Left colon (tissue), 2 donors: ENCODE data around the gene MRPL58. TPM values are rescaled to one million over a fixed set of nuclear protein-coding genes. Genes with fewer than 3 reads are reported as not detected.
"Not testable (repeated sequence)": the region's sequence is repeated elsewhere in the genome, so short reads cannot be mapped to it uniquely, and the experiment has no call there.

Experiments used
- ATAC-seq: fragments of 200-7000 bp; cut with Tn5 transposase; one replicate; pipeline ENCODE4 v1.9.1; 2020; ENCODE audit warnings: mild to moderate bottlenecking, moderate library complexity
- DNase-seq, 2 donors: peaks; one replicate each; pipeline ENCODE4 v3.0.0-alpha.2; 2020
- intact Hi-C, 2 donors: fragments of 100-400 bp; cut with DNase I in 1 of 2; cut with micrococcal nuclease in 1 of 2; formaldehyde crosslinking; loops; one replicate each; pipeline versions ENCODE4 v1.11.2 to v1.14.0; 2022; cut with DNase I, micrococcal nuclease
- total RNA-seq, 2 donors: library from RNA; stranded (reverse); fragmentation: NEBNext Ultra II Directional; extraction: Animal tissue kit (Norgen Biotek cat#: 25700); gene quantifications; one replicate each; pipeline ENCODE4 v1.2.1, GENCODE V29; 2021
- donor health status: DM: no; HTN: no; CAD: no.
- donor health status: DM: yes; HTN: yes; CAD: no.

MRPL58 gene
- total RNA-seq, 2 donors from 2014 or later, result 23.6 to 30.4 TPM

DNA sequence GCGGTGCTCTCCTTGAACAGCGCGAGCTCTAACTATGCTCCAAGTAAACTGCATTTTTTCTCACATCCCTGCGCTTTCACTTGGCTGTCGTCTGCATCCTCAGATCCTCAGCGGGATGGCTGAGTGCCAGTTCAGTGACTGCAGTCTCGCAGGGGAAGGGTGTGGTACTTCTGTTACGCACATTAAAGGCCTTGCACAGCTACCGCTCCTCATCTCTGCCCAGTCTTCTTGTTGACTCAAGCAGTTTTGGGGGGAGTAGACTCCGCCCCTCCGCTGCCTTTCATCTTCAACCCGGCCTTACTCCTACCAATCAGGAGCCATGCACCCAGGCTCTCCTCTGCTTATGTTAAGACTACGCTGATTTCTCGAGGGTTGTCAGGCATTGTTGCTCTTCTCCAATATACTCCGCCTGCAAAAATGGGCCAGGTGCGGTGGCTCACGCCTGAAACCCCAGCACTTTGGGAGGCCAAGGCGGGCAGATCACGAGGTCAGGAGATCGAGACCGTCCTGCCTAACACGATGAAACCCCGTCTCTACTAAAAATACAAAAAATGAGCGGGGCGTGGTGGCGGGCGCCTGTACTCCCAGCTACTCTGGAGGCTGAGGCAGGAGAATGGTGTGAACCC, 24.3 kb downstream of the MRPL58 start:
- DNase-seq (peak; percentile 90 to 91), ATAC-seq (peak; percentile 61)
- intact Hi-C loops, result loop anchor here in 1 of 2 donors (10.0 kb wide), 1 partner anchor 52 kb away; the partner anchor contains the start of gene CDR2L

DNA sequence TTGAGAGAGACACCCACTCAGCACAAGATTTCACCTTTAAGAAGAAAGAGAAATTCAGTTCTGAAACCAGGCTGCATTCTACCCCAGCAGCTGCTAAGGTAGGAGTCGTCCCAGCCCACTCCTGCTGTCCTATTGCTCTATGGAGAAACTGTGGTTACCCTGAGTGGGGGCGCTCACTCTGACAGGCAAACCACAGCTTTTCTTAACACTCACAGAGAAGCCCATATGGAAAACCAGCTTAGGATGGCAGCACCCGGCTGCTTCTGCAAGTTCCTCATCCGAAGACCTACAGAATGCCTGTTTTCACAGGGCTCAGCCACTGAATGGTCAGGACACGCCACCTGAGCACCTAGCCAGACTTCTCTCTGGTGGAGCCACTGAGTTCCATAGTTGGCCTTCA, 26.8 kb downstream of the MRPL58 start:
- DNase-seq (no peak), ATAC-seq (no peak)
- intact Hi-C loops, result loop anchor here in 1 of 2 donors (10.0 kb wide), 1 partner anchor 54 kb away; the partner anchor contains the start of gene CDR2L

DNA sequence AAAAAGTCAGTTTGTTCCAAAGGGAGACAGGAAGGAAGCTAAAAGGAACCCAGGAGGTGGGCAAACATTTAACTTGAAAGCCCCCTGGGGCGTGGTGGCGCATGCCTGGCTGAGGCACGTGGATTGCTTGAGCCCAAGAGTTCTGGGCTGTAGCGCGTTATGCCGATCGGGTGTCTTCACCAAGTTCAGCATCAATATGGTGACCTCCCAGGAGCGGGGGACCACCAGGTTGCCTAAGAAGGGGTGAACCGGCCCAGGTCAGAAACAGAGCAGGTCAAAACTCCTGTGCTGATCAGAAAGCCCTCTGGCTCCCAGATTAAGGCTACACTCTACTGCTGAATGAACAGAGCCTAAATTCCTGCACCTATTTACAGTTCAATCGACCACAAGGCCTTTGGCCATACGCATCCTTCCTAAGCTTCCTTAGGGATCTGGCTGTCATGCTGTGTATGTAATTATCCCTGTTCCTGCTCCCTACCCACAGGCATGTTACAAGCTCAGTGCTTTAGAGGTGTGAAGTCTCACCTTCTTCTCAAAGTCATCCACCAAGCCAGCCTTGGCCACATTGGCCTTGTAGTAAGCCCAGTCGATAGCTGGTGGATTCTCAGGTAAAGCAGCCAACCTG, 29.3 kb downstream of the MRPL58 start:
- intact Hi-C loops, result no loop called here
- ATAC-seq, result no peak
- DNase-seq, result no peak

DNA sequence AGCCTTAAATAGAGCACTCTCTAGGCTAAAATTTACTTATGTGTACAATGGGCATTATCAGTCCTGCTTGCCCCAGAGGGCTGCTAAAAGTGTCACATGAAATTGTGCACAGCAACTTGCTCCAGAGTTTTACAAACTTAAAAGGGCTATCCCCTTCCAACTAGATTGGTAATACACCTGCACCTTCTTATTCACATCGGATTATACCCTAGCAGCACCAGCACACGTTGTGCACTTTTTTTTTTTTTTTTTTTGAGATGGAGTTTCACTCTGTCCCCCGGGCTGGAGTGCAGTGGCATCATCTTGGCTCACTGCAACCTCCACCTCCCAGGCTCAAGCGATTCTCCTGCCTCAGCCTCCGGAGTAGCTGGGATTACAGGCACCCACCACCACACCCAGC, 31.3 kb downstream of the MRPL58 start:
- intact Hi-C loops, result not testable (repeated sequence)

DNA sequence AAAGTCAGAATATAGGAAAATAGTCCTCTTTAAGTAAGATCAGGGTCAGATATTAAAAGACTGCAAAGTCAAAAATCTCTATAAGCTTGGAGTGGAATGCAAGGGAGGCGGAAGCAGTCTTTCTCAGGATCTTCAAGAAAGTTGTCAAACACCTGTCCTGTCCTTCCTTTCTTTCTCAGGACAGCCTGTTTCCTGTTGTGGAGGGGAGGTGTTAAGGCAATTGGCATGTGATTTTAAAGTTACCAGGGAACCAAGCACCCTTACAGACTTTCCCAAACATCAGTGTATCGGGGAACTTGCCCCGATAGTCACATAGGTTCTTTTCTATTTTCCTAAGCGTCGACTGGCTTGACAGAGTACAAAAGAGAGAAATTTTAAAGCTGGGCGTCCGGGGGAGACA, 32.2 kb downstream of the MRPL58 start:
- DNase-seq (no peak), ATAC-seq (no peak)
- intact Hi-C loops, result no loop called here

More for the DNA sequence above, 31.3 kb downstream of the MRPL58 start:
- DNase-seq, ATAC-seq: not testable (repeated sequence)

DNA sequence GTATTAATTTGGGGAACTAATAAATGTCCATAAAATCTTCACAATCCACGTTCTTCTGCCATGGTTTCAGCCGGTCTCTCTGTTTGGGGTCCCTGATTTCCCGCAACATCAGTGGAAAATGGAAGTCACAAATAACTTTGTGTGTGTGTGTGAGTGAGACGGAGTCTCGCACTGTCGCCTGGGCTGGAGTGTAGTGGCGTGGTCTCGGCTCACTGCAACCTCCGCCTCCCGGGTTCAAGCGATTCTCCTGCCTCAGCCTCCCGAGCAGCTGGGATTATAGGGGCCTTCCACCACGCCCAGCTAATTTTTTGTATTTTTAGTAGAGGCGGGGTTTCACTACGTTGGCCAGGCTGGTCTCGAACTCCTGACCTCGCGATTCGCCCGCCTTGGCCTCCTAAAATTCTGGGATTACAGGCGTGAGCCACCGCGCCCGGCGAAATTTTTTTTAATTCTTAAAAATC, 33.5 kb downstream of the MRPL58 start:
- ATAC-seq, DNase-seq, intact Hi-C loops: not testable (repeated sequence)

DNA sequence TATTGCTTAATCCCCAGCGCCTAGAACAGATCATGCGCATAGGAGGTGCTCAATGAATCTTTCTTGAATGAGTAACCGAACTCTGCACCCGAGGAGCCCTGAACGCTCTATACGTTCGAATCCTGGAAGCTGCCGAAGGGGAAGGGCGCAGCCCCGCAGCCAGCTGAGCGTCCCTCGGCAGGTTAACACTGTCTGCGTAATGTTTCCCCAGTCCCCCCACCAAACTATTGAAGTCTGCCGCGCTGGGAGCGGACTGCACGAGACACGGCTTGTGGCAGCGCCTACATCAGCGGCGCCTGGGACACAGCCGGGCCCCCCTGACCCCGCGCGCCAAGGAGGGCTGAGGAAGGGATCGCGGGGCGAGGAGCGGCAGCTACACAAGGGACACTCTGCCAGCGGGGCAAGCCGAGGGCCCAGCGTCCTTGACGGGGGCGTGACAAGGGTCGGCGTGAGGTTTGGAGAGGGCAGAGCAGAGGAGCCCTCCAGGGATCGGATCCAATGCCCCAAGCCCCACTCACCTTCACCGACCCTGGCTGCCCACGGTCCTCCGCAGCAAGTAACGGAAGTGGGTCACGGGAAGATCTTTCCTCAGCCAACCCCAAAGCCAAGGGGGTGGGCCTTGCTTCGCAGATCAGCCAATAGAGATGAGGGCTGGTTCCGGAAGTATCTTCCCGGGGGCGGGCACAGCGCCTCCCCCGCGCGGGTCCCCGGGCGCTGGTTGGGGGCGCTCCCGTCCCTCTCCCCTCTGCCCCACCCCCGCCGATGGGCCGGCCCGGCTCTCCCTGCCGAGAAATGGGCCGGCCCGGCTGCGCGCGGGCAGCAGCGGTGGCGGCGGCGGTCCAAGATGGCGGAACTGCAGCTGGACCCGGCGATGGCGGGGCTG, 34.2 kb downstream of the MRPL58 start, which contains the start of the genes ATP5PD and KCTD2:
ATP5PD (minus strand) TSS at position 563 of the 883 bp plus-strand sequence. CDS start 4,319 bp downstream, outside the sequence.
KCTD2 (plus strand) TSS at position 819 of the 883 bp plus-strand sequence; CDS start at position 845, 26 bp downstream.
- DNase-seq, result peak; percentile 94 to 97
- intact Hi-C loops, result no loop called here
- ATAC-seq, result peak; percentile 95

DNA sequence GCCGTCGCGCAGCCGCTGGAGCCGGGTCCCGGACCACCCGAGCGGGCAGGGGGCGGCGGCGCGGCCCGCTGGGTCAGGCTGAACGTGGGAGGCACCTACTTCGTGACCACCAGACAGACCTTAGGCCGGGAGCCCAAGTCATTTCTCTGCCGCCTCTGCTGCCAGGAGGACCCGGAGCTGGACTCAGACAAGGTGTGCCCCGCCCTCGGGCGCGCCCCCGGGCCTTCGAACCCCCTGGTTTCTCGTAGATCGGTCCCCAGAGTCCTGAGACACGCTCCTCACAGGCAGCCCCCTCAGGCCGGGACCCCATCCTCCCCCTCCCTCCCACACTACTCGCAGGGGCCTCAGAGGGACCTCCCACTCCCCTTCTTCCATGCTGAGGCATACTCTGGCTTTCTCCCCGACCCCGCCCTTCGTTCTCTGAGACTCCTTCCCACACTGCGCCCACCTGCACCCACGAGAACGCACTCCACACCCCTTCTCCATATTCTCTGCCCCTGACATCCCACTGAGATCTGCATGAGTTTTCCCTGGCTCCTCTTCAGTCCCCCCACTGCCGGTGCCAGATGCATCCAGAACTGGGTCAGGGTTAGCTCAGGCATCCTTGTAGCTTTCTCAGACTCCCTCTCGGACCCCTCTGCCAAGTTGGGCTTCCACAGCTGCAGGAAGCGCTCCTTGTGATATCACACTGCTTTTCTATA, 35.1 kb downstream of the MRPL58 start:
- intact Hi-C loops, result no loop called here
- ATAC-seq (no peak), DNase-seq (peak; percentile 54 to 69)

DNA sequence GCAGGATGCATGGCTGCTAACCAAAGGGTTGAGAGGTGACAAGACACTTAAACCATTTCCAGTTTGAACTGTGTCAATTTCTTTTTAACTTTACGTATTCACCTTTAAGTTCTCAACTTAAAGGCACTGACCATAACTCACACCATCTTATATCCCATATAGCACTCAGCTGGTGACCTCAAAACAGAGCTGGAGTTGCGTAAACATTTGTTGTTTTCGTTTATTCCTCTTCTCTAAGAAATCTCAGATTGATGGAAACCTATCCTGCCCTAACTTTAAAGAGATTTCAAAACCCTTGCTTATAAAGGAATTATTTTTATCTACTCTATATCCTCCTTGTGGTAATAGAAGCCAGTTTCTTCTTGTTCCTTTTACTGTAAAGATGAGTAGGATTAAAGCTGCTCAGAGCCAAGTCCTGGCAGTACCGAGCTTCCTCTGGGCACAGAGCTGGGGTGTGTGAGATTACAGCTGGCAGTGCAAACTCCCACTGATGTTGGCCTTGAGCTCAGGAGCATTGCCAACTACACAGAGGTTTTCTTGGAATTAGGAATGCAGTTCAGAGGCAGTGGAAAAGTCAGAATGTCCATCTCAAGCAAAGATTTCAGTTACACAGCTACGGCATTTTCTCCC, 35.9 kb downstream of the MRPL58 start:
- DNase-seq, result no peak
- intact Hi-C loops, result no loop called here
- no peak for ATAC-seq

DNA sequence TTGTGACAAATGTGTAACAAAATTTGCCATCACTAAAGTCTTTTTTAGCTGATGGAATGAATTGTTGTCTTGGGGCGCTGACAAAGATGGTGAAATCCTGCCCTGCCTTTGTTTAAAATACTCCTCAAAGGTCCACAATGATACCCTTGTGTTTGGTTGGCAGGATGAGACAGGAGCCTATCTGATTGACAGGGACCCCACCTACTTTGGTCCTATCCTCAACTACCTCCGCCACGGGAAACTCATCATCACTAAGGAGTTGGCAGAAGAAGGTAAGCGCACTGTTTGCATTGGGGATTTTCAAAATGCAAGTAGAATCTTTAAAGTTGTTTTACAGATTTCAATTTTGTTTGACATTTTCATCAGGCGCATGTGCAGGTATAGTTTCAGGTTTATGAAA, 36.6 kb downstream of the MRPL58 start:
- intact Hi-C loops, result no loop called here
- no peak for ATAC-seq
- DNase-seq, result no peak

DNA sequence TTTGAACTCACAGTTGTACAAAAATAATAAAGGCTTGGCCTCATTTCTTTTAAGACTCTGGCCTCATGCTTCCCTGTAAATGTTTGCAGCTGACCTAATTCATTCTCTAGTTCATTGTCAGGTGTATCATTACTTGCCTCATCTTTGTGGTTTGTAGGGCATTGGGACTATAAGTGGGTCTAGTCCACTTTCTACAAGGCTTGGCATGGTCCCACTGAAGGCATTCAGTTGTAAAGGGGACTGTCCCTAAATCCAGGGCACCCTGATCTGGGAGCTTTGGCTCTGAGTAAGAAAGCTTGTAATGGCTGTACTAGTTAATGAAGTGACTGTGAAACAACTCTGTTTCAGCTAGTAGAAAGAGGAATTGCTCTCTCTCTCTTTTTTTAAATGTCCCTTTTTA, 37.2 kb downstream of the MRPL58 start:
- no peak for DNase-seq
- no peak for ATAC-seq
- intact Hi-C loops, result no loop called here

DNA sequence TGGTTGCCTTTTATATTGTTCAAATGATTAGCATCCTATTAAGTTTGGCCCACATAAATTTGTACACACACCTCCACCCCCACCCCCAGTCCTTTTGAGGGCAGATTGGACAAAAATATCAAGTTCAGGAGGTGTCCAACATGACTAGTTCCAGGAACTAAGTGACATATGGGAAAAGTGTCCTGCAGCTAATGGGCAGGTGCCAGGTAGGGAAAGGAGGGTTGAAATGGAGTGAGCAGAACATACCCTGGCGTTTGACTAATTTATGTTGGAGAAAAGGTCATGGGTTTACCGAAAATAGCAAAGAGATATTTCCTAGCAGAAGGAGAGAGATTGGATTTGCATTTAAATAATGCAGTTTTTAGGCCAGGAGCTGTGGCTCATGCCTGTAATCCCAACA, 39.5 kb downstream of the MRPL58 start:
- intact Hi-C loops, result no loop called here
- no peak for ATAC-seq

DNA sequence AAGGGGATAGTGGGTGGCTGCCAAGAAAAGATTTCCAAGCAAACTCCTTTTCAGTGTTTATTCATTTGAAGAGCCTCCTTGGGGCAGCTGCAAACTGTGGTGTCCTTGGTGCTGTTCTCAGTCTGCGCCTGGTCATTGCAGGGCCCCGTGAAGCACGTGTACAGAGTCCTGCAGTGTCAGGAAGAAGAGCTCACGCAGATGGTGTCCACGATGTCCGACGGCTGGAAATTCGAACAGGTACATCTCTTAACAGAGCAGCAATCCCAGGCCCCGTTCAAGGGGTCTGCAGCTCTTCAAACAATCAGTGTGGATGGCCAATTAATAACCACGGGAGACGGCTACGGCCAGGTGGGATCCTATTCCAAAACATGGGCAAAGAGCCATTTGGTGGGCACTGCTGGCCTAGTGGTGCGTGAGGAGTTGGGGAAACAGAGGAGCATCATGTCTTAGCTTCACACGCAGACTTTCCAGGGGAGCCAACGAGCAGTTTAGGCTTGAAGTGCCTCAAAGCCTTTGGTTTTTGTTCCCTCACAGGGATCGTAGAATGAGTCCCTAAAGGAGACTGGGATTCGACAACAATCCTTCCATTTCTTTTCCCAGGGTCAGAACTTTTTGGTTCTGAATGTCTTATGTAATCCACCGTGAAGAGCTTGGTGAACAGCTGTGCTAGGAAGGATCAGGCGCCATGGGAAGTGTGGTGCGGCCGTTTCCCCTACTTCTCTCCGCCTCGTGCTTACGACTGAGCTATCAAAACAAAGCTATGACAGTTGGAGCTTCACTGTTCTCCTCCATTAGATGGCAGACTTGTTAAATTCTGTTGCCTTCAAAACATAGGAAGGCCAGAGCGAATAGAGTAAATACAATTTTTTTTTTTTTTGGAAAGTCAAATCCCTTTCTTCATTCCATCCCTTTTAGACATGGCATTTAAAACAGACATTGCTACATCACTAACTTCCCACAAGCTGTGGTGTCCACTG, 47.2 kb downstream of the MRPL58 start:
- peak in 1 of 2 donors; percentile 22 for DNase-seq
- intact Hi-C loops, result no loop called here
- ATAC-seq, result peak; percentile 82

More for the DNA sequence above, 39.5 kb downstream of the MRPL58 start:
- DNase-seq, result no peak

DNA sequence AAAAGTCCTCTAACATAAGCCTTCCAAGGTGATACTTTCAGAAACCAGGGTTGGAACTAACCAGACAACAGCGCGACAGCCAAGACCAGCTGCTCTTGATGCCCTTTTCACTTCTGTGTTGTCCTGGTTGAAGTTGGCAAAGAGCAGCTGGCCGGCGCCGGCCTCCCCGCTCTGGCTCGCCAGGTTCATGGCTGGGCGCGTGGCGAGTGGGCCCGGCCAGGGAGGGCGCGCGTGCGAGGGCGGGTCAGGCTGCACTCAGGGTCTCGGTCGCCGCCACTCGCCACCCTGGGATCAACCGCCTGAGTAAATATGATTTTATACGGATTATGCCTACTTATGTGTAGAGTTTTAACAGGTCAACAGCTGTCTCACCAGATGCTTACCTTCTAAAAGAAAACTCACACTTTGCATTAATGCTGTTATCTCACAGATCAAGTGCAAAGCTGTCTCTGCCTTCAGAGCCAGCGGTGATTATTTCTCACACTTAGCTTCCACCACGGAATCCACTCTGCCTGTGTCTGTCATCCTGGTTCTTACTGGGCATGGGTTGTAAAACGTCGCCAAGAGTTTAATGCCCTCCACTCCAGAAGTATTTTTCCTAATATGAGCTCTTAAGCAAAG, 48.1 kb downstream of the MRPL58 start:
- DNase-seq (no peak), ATAC-seq (no peak)
- intact Hi-C loops, result no loop called here

DNA sequence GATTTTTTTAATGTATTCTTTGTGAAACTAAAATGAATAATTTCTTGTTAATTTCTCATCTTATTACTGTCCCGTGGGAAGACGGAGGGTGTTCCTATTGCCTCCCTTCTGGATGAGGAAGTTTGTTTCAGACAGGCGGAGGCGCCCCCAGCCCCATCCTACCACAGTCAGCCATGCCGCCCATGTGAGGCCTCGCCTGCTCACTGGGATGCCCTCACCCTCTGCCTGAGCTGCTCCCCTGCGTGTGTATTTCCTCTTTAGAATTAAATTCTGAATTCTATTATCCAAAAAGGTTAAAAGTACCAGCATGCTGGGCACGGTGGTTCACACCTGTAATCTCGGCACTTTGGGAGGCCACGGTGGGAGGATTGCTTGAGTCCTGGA, 48.6 kb downstream of the MRPL58 start:
- DNase-seq (no peak), ATAC-seq (no peak)
- intact Hi-C loops, result no loop called here

DNA sequence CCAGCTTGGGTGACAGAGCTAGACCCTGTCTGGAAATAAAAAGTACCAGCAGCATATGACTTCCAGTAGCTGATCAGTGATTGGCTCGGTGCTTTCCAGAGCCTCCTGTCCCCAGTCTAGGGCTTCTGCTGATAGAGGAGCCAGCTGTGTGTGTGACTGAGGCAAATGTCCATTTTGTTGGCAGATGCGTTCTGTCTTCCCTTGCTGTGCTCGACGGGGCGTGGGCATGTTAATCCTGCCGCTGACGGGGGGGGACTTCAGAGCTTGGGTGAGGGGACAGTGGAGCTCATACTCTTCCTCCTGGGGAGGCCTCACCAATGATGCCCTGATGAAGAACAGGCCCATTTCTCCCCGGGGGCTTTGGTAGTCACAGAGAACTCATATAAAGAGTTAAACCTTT, 49.1 kb downstream of the MRPL58 start:
- no peak for ATAC-seq
- intact Hi-C loops, result no loop called here
- DNase-seq, result no peak

DNA sequence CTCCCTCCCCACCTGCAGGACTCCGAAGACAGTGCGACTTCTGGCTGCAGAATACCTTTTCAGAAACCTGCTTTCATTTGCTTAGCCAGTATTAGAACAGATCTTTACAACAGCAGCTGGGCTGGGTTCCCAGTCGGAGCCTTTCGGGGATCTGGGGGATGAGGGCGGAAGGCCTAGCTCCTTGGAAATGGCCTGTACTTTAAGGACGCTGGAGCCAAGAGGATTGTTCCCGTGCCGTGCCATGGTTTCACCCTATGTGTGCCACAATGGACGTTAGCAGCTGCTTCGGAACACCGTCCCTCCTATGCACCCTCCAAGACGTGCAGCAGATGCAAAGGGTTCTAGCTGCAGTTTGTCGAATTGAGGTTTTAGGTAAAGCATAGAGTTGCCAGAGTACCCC, 50.7 kb downstream of the MRPL58 start:
- DNase-seq (no peak), ATAC-seq (no peak)
- intact Hi-C loops, result no loop called here
